HG03045 (cell line): ENCODE results near the gene ATOH7.
"Not testable (repeated sequence)": the region's sequence is repeated elsewhere in the genome, so short reads cannot be mapped to it uniquely, and the experiment has no call there.

Source experiments
- ATAC-seq: cut with Tn5 transposase; IDR thresholded peaks from one replicate; pipeline ENCODE4 v1.9.1; 2021; ENCODE audit warnings: mild to moderate bottlenecking, moderate library complexity; ENCODE audit not compliant: unreplicated experiment

ATOH7 gene

DNA sequence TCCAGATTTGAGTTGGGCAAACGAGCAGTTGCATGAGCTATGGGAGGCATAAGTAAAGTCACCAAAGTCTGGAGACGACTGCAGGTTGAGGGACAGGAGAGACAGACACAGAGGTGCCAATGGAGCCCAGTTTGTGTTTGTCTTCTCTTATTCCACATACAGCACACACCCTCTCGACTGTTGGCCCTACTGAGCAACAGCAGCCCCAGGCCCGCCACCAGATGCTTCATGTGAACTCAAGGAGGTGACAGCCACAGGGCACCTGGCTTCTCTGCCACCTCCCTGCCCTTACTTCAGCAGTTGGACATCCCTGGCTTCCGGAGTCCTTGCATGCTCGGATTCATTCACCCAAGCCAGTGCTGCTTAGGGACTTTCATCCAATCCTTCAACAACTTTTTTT lies 6.5 kb upstream of the ATOH7 start:
- no peak for ATAC-seq

DNA sequence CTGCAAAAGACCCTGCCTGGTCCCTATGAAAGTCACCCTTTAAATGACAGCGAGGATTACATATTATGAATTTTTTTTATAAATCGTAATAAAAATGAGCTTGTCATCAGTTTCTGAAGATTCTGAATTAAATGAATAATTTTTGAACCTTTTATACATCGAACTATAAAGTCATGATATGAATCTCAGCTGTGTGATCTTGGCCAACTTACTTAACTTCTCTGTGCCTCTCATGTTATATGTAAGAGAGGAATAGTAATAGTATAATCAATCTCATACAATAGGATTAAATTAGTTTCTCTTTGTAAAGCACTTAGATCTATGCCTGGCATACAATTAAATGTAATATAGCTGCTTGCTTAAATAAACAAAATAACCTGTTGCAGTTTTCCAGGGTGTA lies 5.3 kb upstream of the ATOH7 start:
- no peak for ATAC-seq

DNA sequence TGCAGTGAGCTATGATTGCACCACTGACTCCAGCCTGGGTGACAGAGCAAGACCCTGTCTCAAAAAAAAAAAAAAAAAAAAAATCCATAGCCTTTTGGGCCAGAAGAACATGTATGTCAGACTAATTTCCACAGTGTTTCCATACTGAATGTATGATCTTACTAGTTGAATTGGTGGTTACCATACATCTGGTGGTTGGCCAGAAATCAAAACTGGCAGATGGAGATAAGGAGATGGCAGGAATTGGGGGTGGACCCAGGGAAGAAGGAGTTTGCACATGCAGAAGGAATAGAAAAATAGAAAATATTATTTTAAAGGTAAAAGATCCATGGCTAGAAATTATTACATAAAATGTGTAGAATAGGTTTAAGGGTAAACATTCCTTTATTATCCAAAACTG lies 3.7 kb upstream of the ATOH7 start:
- ATAC-seq: no peak

DNA sequence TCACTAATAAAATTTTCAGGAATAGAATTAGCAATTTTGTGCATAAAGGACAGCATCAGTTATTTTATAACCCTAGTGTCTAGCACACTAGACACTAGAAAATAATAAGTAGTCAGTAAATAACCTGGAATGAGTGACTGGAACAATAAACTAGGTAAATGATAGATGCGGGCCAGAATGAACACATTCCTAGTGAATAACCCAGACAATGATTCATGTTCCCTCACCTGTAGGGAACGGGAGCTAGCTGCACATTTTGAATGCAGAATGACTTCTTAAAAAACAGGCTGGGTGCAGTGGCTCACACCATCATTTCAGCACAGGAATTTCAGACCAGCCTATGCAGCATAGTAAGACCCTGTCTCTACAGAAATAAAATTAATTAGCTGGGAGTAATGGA lies 3.2 kb upstream of the ATOH7 start:
- no peak for ATAC-seq

DNA sequence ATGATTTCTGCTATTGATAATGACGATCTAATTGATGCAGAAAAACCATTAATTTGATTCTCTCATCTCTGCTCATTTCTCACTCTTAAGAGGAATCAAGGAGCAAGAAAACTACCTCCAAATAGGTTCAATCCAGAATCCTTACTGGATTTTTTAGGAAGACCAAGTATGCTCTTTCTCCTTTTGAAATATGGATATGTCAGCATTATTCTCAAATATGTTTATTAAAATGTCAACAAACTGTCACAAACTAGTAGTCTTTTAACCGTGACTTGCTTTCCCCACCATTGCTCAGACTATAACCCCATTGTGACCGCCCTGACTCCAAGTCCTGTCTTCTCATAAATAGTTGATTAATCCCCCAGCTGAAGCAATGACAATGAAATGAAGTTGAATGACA lies 1.1 kb upstream of the ATOH7 start:
- ATAC-seq: no peak

DNA sequence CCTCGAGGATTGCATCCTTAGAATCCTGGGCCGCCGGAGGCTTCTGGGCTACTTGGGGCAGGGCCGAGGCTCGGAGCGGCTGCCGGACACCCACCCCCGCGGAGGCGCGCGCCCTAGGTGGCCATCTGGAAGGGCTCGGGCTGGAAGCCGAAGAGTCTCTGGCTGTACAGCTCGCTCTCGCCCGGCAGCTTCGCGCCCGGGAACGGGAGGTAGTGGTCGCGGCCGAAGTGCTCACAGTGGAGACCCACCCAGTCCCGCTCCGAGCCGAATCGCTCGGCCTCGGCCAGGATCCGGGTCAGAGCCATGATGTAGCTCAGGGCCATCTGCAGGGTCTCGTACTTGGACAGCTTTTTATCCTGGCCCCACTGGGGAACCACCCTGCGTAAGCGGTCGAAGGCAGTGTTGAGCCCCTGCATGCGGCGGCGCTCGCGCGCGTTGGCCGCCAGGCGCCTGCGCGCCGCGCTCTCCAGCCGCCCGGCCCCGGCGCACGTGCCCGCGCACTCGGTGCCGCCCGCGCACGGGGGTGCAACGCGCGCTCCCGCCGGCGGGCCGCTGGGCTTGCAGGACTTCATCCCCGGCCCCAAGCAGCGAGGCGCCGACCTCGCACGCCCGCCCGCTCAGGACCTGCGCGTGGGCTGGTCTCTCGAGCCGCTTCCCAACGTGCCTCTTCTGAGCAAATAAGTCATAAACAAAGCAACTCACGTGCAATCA lies 652 bp downstream of the ATOH7 start:
- peak; percentile 91 for ATAC-seq

DNA sequence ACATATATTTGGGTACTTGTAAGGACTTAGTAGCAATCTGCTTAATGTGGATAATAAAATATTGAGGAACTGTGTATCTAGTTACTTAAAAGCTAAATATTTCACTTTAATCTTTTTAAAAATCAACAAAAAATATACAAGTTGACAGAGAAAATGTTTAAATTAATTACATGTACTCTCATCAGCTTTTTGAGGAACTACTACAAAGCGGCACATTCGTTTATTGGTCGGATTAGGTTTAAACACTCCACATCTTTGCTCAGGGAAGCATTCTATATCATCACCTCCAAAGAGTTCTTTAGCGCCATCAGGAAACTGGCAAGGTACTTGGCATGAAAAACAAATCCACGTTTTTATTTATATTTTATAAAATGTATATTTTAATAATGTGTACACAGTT lies 1.6 kb downstream of the ATOH7 start:
- no peak for ATAC-seq

DNA sequence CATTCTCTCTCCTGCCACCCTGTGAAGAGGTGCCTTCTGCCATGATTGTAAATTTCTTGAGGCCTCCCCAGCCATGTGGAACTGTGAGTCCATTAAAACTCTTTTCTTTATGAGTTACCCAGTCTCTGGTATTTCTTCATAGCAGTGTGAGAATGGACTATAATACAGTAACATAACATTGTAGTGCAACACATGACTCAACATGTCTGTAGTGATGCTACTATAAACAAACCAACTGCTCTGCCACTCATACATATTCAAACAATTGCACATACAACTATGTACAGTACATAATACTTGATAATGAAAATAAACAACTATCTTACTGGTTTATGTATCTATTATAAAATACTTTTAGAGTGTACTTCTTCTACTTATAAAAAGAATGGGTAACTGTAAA lies 7.1 kb downstream of the ATOH7 start:
- no peak for ATAC-seq

DNA sequence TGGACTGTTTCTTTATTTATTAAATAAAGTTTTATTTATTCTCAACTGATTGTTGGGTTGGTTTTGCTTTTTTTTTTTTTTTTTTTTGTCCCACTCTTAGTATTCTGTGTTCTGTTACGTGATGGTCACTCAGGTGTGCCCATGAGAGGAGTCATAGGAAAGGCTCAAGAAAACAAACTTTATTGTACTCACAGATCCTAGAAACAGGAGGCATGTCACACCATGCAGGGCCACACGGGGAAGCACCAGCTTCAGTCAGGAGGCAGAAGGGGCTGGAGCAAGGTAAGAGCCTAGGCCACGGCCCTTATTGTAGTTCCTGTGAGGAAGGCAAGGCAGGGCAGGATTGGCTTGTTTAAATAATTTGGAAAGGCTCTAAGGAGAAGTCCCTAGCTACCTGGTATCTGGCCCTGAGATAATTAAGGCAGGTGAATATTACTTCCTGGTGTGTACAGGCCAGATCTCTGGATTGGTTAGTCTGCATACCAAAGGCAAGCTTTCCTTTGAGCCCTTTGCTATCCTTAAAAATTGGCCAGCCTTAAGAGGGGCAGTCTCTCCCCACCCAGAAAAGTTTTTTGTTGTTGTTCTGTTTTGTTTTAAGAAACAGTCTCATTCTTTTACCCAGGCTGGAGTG lies 8.3 kb downstream of the ATOH7 start:
- ATAC-seq: no peak

DNA sequence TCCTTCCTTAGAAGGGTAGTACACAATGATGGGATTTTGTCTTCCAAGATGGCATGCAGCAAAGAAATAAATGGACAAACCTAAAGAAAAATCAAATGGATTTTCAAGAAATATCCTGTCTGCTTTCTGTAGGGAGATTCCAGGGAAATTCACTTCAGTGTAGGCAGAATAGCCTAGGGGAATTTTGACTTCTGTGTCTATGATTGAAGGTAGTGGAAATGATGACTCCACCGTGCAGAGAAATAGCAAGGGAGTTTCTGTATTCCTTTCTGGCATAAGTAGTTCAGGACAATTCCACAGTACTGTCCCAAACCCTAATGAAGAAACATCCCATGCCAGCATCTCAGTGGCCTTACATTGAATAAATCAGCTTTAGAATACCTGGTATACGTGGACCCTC lies 9.5 kb downstream of the ATOH7 start:
- no peak for ATAC-seq

DNA sequence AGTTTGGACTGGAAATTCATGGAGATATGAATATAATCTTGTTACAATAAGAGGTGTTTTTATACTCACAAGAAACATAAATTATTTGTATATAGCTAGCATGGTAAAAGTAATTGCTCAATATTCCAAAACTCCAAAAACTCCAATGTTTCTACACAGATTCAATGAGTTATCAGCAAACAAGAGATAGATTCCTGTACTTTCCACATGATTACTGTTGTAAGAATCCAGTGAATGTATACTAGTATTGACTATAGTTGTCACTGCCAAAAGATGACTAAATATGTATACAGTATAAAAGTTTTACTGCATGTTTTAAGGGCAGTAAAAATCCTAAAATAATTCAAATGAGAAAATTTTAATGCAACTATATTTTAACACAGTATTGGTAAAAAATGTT lies 10.7 kb downstream of the ATOH7 start:
- no peak for ATAC-seq

DNA sequence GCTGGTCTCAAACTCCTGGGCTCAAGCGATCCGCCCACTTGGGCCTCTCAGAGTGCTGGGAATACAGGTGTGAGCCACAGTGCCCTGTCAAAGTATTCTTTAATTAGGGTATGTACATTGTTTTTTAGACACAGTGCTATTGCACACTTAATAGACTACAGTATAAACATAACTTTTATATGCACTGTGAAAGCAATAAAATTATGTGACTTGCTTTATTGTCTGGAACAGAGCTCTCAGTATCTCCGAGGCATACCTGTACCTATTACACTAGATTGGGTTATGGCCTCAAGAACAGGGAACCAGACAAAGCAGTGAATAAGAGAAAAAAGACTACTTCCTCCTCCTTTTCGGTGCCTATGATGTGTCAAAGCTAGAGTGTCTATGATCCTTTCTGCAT lies 13.1 kb downstream of the ATOH7 start:
- ATAC-seq: no peak

DNA sequence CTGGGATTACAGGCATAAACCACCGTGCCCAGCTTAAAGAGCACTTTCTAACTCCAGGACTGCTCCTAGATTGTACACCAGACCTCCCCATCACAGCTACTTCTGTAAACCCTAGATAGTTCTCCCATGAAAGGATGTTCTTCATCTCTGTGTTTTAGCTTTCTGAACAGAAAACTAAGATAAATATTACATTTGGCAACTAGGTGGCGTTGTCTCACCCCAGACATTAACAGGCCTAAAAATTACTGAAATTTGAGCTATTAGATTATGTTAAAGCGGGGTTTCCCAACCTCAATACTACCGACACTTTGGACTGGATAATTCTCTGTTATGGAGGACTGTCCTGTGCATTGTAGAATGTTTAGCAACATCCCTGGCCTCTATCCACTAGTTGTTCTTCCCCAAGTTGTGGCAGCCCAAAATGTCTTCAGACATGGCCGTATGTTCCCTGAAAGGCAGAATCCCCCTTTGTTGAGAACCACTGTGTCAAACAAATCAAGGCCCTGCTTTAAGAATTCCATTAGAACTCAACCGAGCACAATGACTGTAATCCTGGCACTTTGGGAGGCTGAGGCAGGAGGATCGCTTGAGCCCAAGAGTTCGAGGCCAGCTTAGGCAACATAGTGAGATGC lies 19.1 kb downstream of the ATOH7 start:
- ATAC-seq: no peak

DNA sequence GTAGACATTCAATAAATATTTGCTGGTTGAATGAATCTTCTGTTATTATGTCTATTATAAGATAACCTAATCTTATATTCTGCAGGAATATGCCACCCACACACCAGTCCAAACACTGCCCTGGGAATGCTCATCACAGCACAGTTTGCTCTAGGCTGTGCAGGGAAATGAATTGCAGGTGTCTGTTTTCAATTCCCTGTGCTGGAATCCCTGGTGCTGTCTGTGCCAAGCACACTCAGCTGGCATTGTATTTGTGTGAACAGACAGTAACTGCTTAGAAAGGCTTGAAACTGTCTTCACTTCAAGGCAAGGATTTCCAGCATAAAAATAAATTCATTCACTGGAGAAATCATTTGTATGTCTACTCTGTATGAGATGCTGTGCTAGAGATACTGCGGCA lies 20.2 kb downstream of the ATOH7 start:
- ATAC-seq: no peak

DNA sequence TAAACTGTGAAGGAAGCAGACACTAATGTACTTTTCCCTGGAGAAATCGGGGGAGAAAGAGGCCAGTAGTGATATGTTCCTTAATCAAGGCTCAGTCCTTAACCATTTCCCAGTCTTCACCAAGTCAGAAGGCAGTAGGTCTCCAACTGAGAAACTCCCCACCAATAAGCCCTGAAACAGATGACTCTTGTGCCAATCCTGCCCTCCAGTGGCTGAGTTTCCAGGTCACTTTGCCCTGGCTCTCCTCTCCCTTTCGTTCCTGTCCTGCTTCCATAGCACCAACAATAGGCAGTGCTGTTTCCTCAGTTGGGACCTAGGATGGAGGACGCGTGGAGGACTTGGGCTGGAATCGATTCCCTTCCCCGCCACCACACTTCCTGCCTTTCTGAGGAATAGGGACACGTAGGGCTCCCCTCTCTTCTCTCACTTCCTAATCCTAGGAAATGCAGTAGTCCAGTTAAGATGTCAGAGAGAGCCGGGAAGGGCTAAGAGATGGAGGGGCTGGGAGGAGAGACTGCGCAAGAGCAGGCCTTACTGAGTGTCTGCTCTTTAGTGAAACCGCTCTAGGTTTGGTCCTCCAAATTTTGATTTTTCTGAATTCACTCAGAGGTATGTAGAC lies 23.4 kb downstream of the ATOH7 start:
- no peak for ATAC-seq

DNA sequence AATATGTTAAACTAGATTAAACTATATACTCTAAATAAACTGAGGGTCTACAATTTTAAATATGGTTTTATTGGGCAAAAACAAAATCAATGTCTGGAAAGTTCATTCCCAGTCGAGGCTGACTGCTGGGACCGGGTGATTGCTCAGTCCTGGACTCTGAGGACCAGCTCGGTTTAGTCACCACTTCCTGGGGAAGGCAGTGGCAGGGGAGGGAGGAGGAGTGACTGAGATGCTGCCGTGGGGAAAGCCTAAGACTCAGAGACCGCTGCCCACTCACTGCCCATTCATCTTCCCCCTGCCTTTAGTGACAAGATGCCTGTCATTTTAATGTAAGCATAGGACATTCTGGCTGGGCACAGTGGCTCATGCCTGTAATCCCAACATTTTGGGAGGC lies 29.0 kb downstream of the ATOH7 start:
- no peak for ATAC-seq

DNA sequence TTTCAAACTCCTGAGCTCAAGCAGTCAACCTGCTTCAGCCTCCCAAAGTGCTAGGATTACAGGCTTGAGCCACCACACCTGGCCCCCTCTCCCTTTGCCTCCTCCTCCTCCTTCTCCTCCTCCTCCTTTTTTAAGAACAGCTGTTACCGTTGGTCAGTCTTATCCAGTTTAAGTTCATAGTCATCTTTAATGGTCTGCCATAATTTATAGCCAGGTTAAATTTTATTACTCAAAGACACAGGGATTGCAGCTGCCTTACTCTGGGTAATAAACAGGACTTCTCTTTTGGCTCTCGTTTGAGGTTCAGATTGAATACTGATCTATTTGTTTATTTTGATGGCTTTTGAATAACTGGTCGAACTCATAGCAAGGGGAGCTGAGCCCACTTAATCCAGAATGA lies 35.2 kb downstream of the ATOH7 start:
- ATAC-seq: no peak

DNA sequence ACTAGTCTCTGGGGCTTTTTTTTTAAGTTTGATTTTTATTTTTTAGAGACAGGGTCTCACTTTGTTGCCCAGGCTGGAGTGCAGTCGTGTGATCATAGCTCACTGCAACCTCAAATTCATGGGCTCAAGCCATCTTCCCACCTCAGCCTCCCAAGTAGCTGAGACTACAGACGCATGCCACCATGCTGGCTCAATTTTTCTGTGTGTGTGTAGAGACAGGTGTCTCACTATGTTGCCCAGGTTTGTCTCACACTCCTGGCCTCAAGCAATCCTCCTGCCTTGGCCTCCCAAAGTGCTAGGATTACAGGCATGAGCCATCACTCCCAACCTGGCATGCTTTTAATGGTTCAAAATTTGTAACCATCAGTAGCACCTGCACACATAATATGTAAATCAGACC lies 36.1 kb downstream of the ATOH7 start:
- not testable (repeated sequence) for ATAC-seq

DNA sequence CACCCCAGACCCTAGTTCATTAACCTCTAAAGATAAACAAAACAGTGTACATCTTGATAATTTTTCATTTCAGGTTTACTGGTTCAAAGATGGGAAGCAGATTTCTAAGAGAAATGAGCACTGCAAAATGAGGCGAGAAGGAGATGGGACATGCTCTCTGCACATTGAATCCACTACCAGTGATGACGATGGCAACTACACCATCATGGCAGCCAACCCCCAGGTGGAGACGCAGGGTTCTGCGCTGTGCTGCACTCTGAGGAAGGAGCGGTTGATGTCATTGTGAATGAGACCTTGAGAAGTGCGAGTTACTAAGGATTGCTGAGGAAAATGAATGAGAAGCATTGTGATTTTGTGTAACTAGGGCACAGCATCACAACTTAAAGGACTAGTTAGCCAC lies 37.6 kb downstream of the ATOH7 start:
- no peak for ATAC-seq

DNA sequence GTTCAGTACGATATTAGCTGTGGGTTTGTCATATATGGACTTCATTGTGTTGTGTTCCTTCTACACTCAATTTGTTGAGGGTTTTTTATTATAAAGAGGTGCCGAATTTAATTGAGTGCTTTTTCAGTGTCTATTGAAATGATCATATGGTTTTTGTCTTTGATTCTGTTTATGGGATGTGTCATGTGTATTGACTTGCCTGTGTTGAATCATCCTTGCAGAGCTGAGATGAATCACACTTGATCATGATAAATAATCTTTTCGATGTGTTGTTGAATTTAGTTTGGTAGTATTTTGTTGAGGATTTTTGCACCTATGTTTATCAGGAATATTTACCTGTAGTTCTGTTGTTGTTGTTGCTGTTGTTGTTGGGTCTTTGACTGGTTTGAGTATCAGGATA lies 39.8 kb downstream of the ATOH7 start:
- ATAC-seq: no peak

DNA sequence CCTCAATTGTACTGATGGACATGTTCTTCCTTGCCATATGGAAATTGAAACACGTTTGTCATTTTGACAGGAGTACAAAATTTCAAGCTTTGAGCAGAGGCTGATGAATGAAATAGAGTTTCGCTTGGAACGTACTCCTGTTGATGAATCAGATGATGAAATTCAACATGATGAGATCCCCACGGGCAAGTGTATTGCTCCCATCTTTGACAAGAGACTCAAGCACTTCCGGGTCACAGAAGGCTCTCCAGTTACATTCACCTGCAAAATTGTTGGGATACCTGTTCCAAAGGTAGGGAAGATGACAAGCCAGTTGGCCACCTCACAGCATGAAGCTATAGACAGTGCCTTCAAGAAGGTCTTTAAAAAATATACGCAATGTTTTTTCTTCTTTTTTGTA lies 43.1 kb downstream of the ATOH7 start:
- ATAC-seq: no peak

DNA sequence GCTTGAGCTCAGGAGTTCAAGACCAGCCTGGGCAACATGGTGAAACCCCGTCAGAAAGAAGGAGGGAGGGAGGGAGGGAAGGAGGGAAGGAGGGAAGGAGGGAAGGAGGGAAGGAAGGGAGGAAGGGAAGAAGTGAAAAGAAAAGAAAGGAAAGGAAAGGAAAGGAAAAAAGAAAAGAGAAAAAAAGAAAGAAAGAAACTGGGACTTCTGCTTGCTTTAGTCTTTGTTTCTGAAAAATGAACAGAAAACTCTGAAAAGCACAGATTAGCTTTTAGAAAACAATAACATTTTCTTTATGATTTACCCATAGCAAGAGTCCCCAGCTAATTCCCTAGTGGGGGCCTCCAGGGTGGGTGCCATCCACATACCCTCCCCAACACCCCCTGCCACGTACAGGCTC lies 46.8 kb downstream of the ATOH7 start:
- ATAC-seq: no peak
